H9 (cell line): Measurements from ENCODE around the gene SRF. TPM values are rescaled to one million over a fixed set of nuclear protein-coding genes. Genes with fewer than 3 reads are reported as not detected.

Experiments used
- DNase-seq: peaks from one replicate; pipeline ENCODE4 v3.0.0-alpha.2; 2017
- H2AFZ ChIP-seq: one replicate; pipeline ENCODE4 v1.6.1; 2013; ENCODE audit warnings: mild to moderate bottlenecking, low read length, control low read depth, moderate library complexity
- H2AK5ac ChIP-seq: 2 replicates; pipeline ENCODE4 v1.6.1; 2013; ENCODE audit warnings: low read length, control low read depth, mixed read lengths; ENCODE audit not compliant: insufficient read length
- H2BK120ac ChIP-seq: one replicate; pipeline ENCODE4 v1.6.1; 2013; ENCODE audit warnings: low read depth, mild to moderate bottlenecking, low read length, control low read depth, inconsistent platforms; ENCODE audit not compliant: poor library complexity, severe bottlenecking
- H2BK12ac ChIP-seq: 2 replicates; pipeline ENCODE4 v1.6.1; 2013; ENCODE audit warnings: low read length, control low read depth, mixed read lengths, low read depth; ENCODE audit not compliant: insufficient read length
- H2BK15ac ChIP-seq: 2 replicates; pipeline ENCODE4 v1.6.1; 2013; ENCODE audit warnings: low read depth, low read length, control low read depth
- H2BK20ac ChIP-seq: one replicate; pipeline ENCODE4 v1.6.1; 2013; ENCODE audit warnings: low read depth, mild to moderate bottlenecking, low read length, control low read depth, inconsistent platforms; ENCODE audit not compliant: poor library complexity, severe bottlenecking
- H2BK5ac ChIP-seq: 2 replicates; pipeline ENCODE4 v1.6.1; 2013; ENCODE audit warnings: low read length, control low read depth, mixed read lengths; ENCODE audit not compliant: insufficient read length
- H3K14ac ChIP-seq: 2 replicates; pipeline ENCODE4 v1.6.1; 2013; ENCODE audit warnings: low read length, control low read depth; ENCODE audit not compliant: insufficient read depth
- H3K18ac ChIP-seq: 2 replicates; pipeline ENCODE4 v1.6.1; 2013; ENCODE audit warnings: low read depth, mild to moderate bottlenecking, mixed read lengths, low read length, control low read depth; ENCODE audit not compliant: insufficient read length
- H3K23ac ChIP-seq: 2 replicates; pipeline ENCODE4 v1.6.1; 2013; ENCODE audit warnings: low read length, control low read depth, mixed read lengths, low read depth; ENCODE audit not compliant: insufficient read length
- H3K23me2 ChIP-seq: 2 replicates; pipeline ENCODE4 v1.6.1; 2013; ENCODE audit warnings: low read depth, mild to moderate bottlenecking, mixed read lengths, low read length, control low read depth; ENCODE audit not compliant: insufficient read length, poor library complexity, severe bottlenecking
- H3K27ac ChIP-seq: 2 replicates; pipeline ENCODE4 v1.5.1; 2013; ENCODE audit warnings: low read length, control low read depth, mixed read lengths, low read depth; ENCODE audit not compliant: insufficient read length
- H3K27me3 ChIP-seq: 2 replicates; pipeline ENCODE4 v1.6.1; 2013; ENCODE audit warnings: low read length, control low read depth, inconsistent platforms; ENCODE audit not compliant: insufficient read depth
- H3K4ac ChIP-seq: 2 replicates; pipeline ENCODE4 v1.6.1; 2013; ENCODE audit warnings: low read depth, mild to moderate bottlenecking, control low read depth, inconsistent platforms, low read length, moderate library complexity
- H3K4me1 ChIP-seq: 2 replicates; pipeline ENCODE4 v1.6.1; 2013; ENCODE audit warnings: low read length, control low read depth, inconsistent platforms; ENCODE audit not compliant: insufficient read depth
- H3K4me2 ChIP-seq: 2 replicates; pipeline ENCODE4 v1.6.1; 2013; ENCODE audit warnings: low read length, control low read depth, mixed read lengths; ENCODE audit not compliant: insufficient read length, insufficient read depth
- H3K56ac ChIP-seq: 2 replicates; pipeline ENCODE4 v1.6.1; 2013; ENCODE audit warnings: low read depth, mild to moderate bottlenecking, mixed read lengths, low read length, control low read depth; ENCODE audit not compliant: insufficient read length
- H3K79me1 ChIP-seq: 2 replicates; pipeline ENCODE4 v1.6.1; 2013; ENCODE audit warnings: low read depth, mild to moderate bottlenecking, moderate library complexity, low read length, control low read depth, inconsistent platforms; ENCODE audit not compliant: insufficient read depth, poor library complexity, severe bottlenecking
- H3K79me2 ChIP-seq: 2 replicates; pipeline ENCODE4 v1.6.1; 2013; ENCODE audit warnings: low read length, control low read depth, inconsistent platforms; ENCODE audit not compliant: insufficient read depth
- H3K9ac ChIP-seq: 2 replicates; pipeline ENCODE4 v1.6.1; 2013; ENCODE audit warnings: low read length, control low read depth, mixed read lengths; ENCODE audit not compliant: insufficient read length; ENCODE audit errors: extremely low read depth
- H3K9me3 ChIP-seq: one replicate; pipeline ENCODE4 v1.6.1; 2013; ENCODE audit warnings: low read depth, low read length, inconsistent platforms; ENCODE audit not compliant: control insufficient read depth
- H3T11ph ChIP-seq: one replicate; pipeline ENCODE4 v1.6.1; 2013; ENCODE audit warnings: mild to moderate bottlenecking, low read length, control low read depth, inconsistent platforms
- H4K20me1 ChIP-seq: one replicate; pipeline ENCODE4 v1.6.1; 2013; ENCODE audit not compliant: control insufficient read depth, insufficient read length, insufficient read depth
- H4K5ac ChIP-seq: 2 replicates; pipeline ENCODE4 v1.6.1; 2013; ENCODE audit warnings: low read depth, mild to moderate bottlenecking, mixed read lengths, low read length, control low read depth; ENCODE audit not compliant: insufficient read length
- H4K8ac ChIP-seq: replicated peaks from 2 replicates; pipeline ENCODE4 v1.6.1; 2013; ENCODE audit warnings: low read length, control low read depth, mixed read lengths, low read depth; ENCODE audit not compliant: insufficient read length
- H4K91ac ChIP-seq: 2 replicates; pipeline ENCODE4 v1.6.1; 2013; ENCODE audit warnings: low read depth, mild to moderate bottlenecking, moderate library complexity, mixed read lengths, low read length, control low read depth; ENCODE audit not compliant: insufficient read length
- H3K27ac Mint-ChIP-seq, 3 experiments: 2 replicates in 2 of 3; 3 replicates in 1 of 3; pipeline ENCODE4 v1.8.0; 2020 to 2021; ENCODE audit warnings: mixed read lengths in 3 of 3, mild to moderate bottlenecking in 1 of 3, moderate library complexity in 1 of 3
- H3K27me3 Mint-ChIP-seq: 2 replicates; pipeline ENCODE4 v1.8.0; 2021; ENCODE audit warnings: low read depth, mild to moderate bottlenecking, moderate library complexity, mixed read lengths
- H3K36me3 Mint-ChIP-seq, 3 experiments: 2 replicates in 2 of 3; 3 replicates in 1 of 3; pipeline ENCODE4 v1.8.0; 2020 to 2021; ENCODE audit warnings: low read depth in 3 of 3, mixed read lengths in 3 of 3; ENCODE audit not compliant: insufficient read depth in 1 of 3
- H3K4me1 Mint-ChIP-seq, 2 experiments: 2 replicates each; pipeline ENCODE4 v1.8.0; 2020; ENCODE audit warnings: mixed read lengths in 2 of 2
- H3K4me3 Mint-ChIP-seq, 2 experiments: 2 replicates in 1 of 2; 3 replicates in 1 of 2; pipeline ENCODE4 v1.8.0; 2020 to 2021; ENCODE audit warnings: mild to moderate bottlenecking in 2 of 2, mixed read lengths in 2 of 2, moderate library complexity in 1 of 2
- H3K9me3 Mint-ChIP-seq, 2 experiments: 2 replicates in 1 of 2; 3 replicates in 1 of 2; pipeline ENCODE4 v1.8.0; 2020; ENCODE audit warnings: mild to moderate bottlenecking in 2 of 2, mixed read lengths in 2 of 2, moderate library complexity in 1 of 2
- CTCF ChIP-seq: fragments of 200-600 bp; sonication (generic); conservative IDR thresholded peaks from 3 replicates; pipeline ENCODE4 v1.8.0; 2021; ENCODE audit warnings: antibody characterized with exemption, mild to moderate bottlenecking
- whole genome bisulfite sequencing: extraction: QIAGEN DNeasy Blood & Tissue Kit; methylation state at CpG from one replicate; pipeline ENCODE4 v1.1.7; 2013; ENCODE audit warnings: missing lambda C conversion rate, low lambda C conversion rate, mixed read lengths; ENCODE audit not compliant: insufficient read length; ENCODE audit errors: extremely low coverage; 5-methylcytosine and 5-hydroxymethylcytosine counted together
- total RNA-seq: library from RNA; stranded (reverse); gene quantifications from 2 replicates; pipeline ENCODE4 v1.2.1, GENCODE V29; 2021

Gene SRF
- total RNA-seq, 1 experiment from 2014 or later = 57.5 TPM

- no peak overlapping the region for H3K56ac ChIP-seq
- peaks cover 2% of the 10 kb centered on the region; the same call in 1 of the 2 replicates for H3K27me3 Mint-ChIP-seq
- H2AFZ ChIP-seq = no peak overlapping the region
- H3K9me3 Mint-ChIP-seq = no peaks in the 10 kb centered on the region
- peaks cover 4% of the 10 kb centered on the region; the same call in 1 of the 2 replicates for H3K4me1 ChIP-seq
- no peaks in the 10 kb centered on the region for H4K20me1 ChIP-seq
- no peak overlapping the region for H3K18ac ChIP-seq
- peaks cover 38 to 59% (median 56%) of the 10 kb centered on the region in 3 experiments for H3K36me3 Mint-ChIP-seq
- no peak overlapping the region for H4K91ac ChIP-seq
- H3K4me2 ChIP-seq = no peak overlapping the region
- H3K4me3 Mint-ChIP-seq = no peak overlapping the region
- H3K4ac ChIP-seq = no peak overlapping the region
- no peak overlapping the region for H2AK5ac ChIP-seq
- H2BK120ac ChIP-seq = no peak overlapping the region
- no peak overlapping the region for H2BK12ac ChIP-seq
- peaks cover 32 to 33% of the 10 kb centered on the region in 2 experiments for H3K4me1 Mint-ChIP-seq
- H3K9ac ChIP-seq = no peak overlapping the region
- H3K79me1 ChIP-seq = peaks cover 4% of the 10 kb centered on the region
- H2BK5ac ChIP-seq = no peak overlapping the region
- H3K27ac ChIP-seq = no peak overlapping the region
- H3K23me2 ChIP-seq = peaks cover 14% of the 10 kb centered on the region
- no peak overlapping the region for H3K14ac ChIP-seq
- H4K8ac ChIP-seq = no peak overlapping the region
- no peak overlapping the region for H2BK15ac ChIP-seq
- H4K5ac ChIP-seq = no peak overlapping the region
- TF ChIP-seq CTCF = no peak
- H3K79me2 ChIP-seq = peaks cover 2% of the 10 kb centered on the region; the same call in 1 of the 2 replicates
- no CpG with 5 or more reads among the region's 6 CpGs for WGBS
- no peaks in the 10 kb centered on the region for H3K27me3 ChIP-seq
- H3T11ph ChIP-seq = no peak overlapping the region
- no peaks in the 10 kb centered on the region for H3K9me3 ChIP-seq
- H3K27ac Mint-ChIP-seq = no peak overlapping the region; a peak in 1 of 7 replicates
- no peak overlapping the region for H3K23ac ChIP-seq
- no peak overlapping the region for H2BK20ac ChIP-seq
- no peak for DNase-seq
Measured at GRCh38 chr6:43176423-43176786, 5.3 kb downstream of the SRF start.
